Testis (tissue), 2 donors: ENCODE results near the gene TRMT11.

Experiments used
- CTCF ChIP-seq, 3 experiments: fragments of 450-650 bp in 2 of 3; fragments of 200-600 bp in 1 of 3; sonication (generic) in 1 of 3; IDR thresholded peaks; one replicate each; pipeline ENCODE4 v1.5.1; 2016 to 2019; ENCODE audit warnings: antibody characterized with exemption in 3 of 3, mild to moderate bottlenecking in 2 of 3, moderate library complexity in 1 of 3
- POLR2A ChIP-seq: fragments of 450-650 bp; IDR thresholded peaks from one replicate; pipeline ENCODE4 v1.6.1; 2017; ENCODE audit warnings: antibody characterized with exemption, mild to moderate bottlenecking, moderate library complexity

- TF ChIP-seq POLR2A (no peak), CTCF (IDR thresholded peaks at IDR 0.05) (no peak)
These were observed 68.5 kb downstream of the TRMT11 start for GRCh38 chr6:126054802-126055201.
